ENCODE measurements around the gene EPHA6.

Gene EPHA6

DNA sequence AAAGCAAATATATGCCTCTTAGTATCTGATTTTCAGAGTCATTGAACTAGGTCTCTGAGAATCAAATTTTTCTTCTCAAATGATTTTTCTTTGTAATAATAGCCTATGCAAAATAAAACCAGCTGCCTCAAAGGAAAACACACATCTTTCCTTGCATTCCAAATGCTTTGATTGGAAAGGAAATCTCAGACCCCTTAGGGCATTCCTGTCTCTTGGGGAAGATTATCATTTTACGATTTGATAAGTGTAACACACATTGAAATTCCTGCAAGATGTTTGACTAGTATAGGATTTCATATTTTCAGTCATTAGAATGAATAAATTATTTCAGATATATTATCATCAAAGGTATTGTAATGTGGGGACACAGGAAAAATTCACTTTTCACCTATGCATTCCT, 244.8 kb downstream of the EPHA6 start:
- TF ChIP-seq, protein P1, sequence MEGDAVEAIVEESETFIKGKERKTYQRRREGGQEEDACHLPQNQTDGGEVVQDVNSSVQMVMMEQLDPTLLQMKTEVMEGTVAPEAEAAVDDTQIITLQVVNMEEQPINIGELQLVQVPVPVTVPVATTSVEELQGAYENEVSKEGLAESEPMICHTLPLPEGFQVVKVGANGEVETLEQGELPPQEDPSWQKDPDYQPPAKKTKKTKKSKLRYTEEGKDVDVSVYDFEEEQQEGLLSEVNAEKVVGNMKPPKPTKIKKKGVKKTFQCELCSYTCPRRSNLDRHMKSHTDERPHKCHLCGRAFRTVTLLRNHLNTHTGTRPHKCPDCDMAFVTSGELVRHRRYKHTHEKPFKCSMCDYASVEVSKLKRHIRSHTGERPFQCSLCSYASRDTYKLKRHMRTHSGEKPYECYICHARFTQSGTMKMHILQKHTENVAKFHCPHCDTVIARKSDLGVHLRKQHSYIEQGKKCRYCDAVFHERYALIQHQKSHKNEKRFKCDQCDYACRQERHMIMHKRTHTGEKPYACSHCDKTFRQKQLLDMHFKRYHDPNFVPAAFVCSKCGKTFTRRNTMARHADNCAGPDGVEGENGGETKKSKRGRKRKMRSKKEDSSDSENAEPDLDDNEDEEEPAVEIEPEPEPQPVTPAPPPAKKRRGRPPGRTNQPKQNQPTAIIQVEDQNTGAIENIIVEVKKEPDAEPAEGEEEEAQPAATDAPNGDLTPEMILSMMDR (conservative IDR thresholded peaks at IDR 0.05; ENCODE audit: low read depth, low read length): no peak
- DNase-seq (ENCODE audit: low read depth): no peak
- H3K4me3 ChIP-seq (ENCODE audit: low read length): no peak overlapping the region

DNA sequence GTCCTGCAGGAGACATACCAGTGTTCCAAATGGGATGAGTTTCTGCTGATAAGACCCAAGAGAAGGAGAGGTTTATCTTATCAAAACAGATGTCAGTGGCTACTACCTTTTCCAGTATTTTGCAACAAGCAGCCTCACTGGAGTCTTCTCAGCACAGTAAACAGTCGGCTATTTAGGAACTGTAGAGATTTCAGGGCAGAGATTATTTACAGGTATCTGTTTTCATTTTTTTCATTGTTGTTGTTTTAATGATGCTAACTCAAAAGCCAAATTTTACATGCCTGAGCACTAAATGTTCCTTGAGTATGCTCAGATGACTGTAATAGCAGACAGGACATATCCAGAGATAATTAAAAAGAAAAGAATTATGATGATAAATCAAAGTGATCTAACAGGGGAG, 252.1 kb downstream of the EPHA6 start:
- DNase-seq (ENCODE audit: low read depth): no peak
- no peak overlapping the region for H3K4me3 ChIP-seq (ENCODE audit: low read length)
- TF ChIP-seq, protein P1 (conservative IDR thresholded peaks at IDR 0.05; ENCODE audit: low read depth, low read length): no peak

DNA sequence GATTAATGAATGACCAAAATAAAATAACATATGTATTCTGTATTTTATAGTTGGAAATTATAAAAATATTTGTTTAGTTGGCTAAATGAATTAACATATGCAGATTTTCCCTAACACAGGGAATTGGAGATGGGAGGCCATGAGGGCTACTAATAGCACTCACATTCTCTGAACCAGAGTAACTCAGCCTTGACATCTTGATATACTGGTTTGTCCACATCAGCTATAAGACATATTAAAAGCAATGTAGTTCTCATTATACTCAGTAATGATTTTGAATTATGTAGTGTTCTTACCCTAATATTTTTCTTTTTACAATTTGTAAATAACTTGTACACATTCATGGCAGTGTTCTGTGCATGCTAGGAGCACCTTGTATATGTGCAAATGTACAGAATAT, 255.9 kb downstream of the EPHA6 start:
- no peak for DNase-seq (ENCODE audit: low read depth)
- TF ChIP-seq, protein P1 (conservative IDR thresholded peaks at IDR 0.05; ENCODE audit: low read depth, low read length): no peak

DNA sequence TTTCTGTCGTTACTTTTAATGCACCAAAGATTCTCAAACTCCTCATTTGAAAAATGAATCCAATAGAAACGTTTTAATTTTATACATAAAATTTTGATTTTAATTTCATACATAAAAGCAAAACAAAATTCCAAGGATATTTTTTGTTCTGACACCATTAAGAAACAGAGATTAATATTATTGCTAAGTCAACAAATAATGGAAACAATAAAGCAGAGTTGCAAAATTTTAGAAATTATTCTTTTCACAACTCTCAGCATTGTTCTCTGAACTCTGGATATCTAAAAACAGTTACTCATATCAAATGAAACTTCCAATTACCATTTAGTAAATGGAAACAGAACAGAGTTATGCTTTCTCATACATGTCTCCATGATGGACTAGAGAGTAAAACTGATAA, 260.2 kb downstream of the EPHA6 start:
- no peak overlapping the region for H3K4me3 ChIP-seq (ENCODE audit: low read length)
- DNase-seq (ENCODE audit: low read depth): no peak
- TF ChIP-seq, protein P1 (conservative IDR thresholded peaks at IDR 0.05; ENCODE audit: low read depth, low read length): no peak

More for the DNA sequence above, 255.9 kb downstream of the EPHA6 start:
- H3K4me3 ChIP-seq (ENCODE audit: low read length): no peak overlapping the region

DNA sequence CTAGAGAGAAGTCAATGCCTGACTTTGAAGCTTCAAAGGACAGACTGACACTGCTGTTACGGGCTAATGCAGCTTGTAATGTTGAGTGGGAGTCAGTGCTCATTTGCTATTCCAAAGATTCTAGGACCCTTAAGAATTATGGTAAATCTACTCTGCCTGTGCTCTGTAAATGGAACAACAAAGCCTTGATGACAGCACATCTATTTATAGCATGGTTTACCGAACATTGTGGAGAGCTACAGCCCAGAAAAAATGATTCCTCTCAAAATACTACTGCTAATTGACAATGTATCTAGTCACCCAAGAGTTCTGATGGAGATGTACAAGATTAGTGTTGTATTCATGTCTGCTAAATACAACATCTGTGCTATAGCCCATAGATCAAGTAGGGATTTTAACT, 262.3 kb downstream of the EPHA6 start:
- DNase-seq (ENCODE audit: low read depth): no peak
- no peak overlapping the region for H3K4me3 ChIP-seq (ENCODE audit: low read length)
- TF ChIP-seq, protein P1 (conservative IDR thresholded peaks at IDR 0.05; ENCODE audit: low read depth, low read length): no peak

DNA sequence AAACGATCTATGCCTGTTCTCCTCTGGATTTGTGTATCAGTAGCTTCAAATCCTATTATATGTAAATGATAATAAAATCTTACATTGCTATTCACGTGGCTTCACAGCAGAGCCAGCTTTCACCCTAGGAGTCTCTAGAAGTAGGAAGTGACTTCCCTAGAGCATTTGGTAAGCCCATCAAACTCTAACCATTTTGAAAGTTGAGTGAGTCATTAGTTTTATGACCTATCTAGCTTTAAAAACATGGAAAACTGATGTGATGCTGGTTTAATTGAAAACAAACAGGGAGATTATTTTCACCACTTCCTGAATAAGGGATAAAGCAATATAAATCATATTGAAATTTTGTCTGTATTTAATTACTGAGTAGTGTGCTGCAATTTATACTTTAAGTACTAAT, 275.2 kb downstream of the EPHA6 start:
- H3K4me3 ChIP-seq (ENCODE audit: low read length): no peak overlapping the region
- DNase-seq (ENCODE audit: low read depth): no peak
- TF ChIP-seq, protein P1 (conservative IDR thresholded peaks at IDR 0.05; ENCODE audit: low read depth, low read length): no peak

DNA sequence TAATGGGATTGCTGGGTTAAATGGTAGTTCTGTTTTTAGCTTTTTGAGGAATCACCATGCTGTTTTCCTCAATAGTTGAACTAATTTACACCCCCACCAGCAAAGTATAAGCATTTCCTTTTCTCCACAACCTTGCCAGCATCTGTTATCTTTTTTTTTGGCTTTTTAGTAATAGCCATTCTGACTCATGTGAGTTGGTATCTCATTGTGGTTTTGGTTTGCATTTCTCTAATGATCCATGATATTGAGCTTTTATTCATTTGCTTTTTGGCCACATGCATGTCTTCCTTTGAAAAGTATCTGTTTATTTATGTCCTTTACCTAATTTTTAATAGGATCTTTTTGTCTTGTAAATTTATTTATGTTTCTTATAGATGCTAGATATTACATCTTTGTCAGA, 288.2 kb downstream of the EPHA6 start:
- H3K4me3 ChIP-seq (ENCODE audit: low read length): no peak overlapping the region
- DNase-seq (ENCODE audit: low read depth): no peak

More for the DNA sequence above, 288.2 kb downstream of the EPHA6 start:
- TF ChIP-seq, protein P1 (conservative IDR thresholded peaks at IDR 0.05; ENCODE audit: low read depth, low read length): no peak

Measured in retinal pigment epithelial cell (primary cell).